Thyroid gland (tissue), 4 donors: Measurements from ENCODE around the gene CALU.

Experiments
- CTCF ChIP-seq, 6 experiments: fragments of 200-600 bp in 3 of 6; fragments of 450-650 bp in 3 of 6; sonication (generic) in 3 of 6; IDR thresholded peaks; one replicate each; pipeline ENCODE4 v1.5.1; 2016 to 2019; ENCODE audit warnings: antibody characterized with exemption in 6 of 6, mild to moderate bottlenecking in 2 of 6, inconsistent platforms in 1 of 6, moderate library complexity in 1 of 6
- POLR2A ChIP-seq, 2 donors: fragments of 450-650 bp; IDR thresholded peaks; one replicate each; pipeline ENCODE4 v1.6.1; 2017; ENCODE audit warnings: antibody characterized with exemption in 2 of 2, mild to moderate bottlenecking in 2 of 2, moderate library complexity in 1 of 2

GRCh38 chr7:128739990-128740682 lies 977 bp downstream of the CALU start:
- TF ChIP-seq POLR2A (IDR thresholded peaks at IDR 0.05) (no peak), CTCF (IDR thresholded peaks at IDR 0.05) (no peak)
